K562 (cell line): ENCODE data around the gene GALNT12. TPM values are rescaled to one million over a fixed set of nuclear protein-coding genes. Genes with fewer than 3 reads are reported as not detected.

Experiments
- ARHGAP35 ChIP-seq: fragments of 450-650 bp; IDR thresholded peaks from 2 replicates; pipeline ENCODE4 v1.6.1; 2018; ENCODE audit not compliant: partially characterized antibody
- NFE2L1 ChIP-seq: fragments of 450-650 bp; IDR thresholded peaks from 2 replicates; pipeline ENCODE4 v1.6.1; 2016; ENCODE audit warnings: missing genetic modification characterization, low read depth, mild to moderate bottlenecking, missing compliant biosample characterization, moderate library complexity, borderline replicate concordance
- RBM22 ChIP-seq: fragments of 200-400 bp; formaldehyde crosslinking; IDR thresholded peaks from 2 replicates; pipeline ENCODE4 v1.6.1; 2018; ENCODE audit warnings: low read length, low read depth; ENCODE audit not compliant: poor library complexity, severe bottlenecking
- SLC30A9 ChIP-seq: fragments of 250-450 bp; sonication (Bioruptor Pico); IDR thresholded peaks from 2 replicates; pipeline ENCODE4 v1.8.0; 2022; ENCODE audit warnings: mild to moderate bottlenecking, moderate library complexity
- SRF ChIP-seq, 2 experiments: fragments of 250-450, 450-650 bp in 1 of 2; sonication (Bioruptor Pico) in 1 of 2; sonication (generic) in 1 of 2; formaldehyde crosslinking; IDR thresholded peaks; 2 replicates each; pipeline versions ENCODE4 v1.5.0 to v1.5.1; 2020 to 2022; ENCODE audit warnings: mild to moderate bottlenecking in 1 of 2, missing genetic modification reagents in 1 of 2
- TBL1XR1 ChIP-seq, 2 experiments: IDR thresholded peaks; 2 replicates each; pipeline ENCODE4 v1.6.1; 2012; ENCODE audit warnings: improper control_type of control experiment in 2 of 2, low read length in 2 of 2, mild to moderate bottlenecking in 1 of 2
- TRIM25 ChIP-seq: fragments of 450-650 bp; IDR thresholded peaks from 2 replicates; pipeline ENCODE4 v1.7.0; 2016; ENCODE audit warnings: borderline replicate concordance
- ZNF77 ChIP-seq: fragments of 250-450 bp; sonication (Bioruptor Pico); IDR thresholded peaks from 2 replicates; pipeline ENCODE4 v1.5.0; 2020
- polyA plus RNA-seq, 8 experiments: library from polyadenylated mRNA; depleted of rRNA in 4 of 8; stranded (reverse) in 5 of 8; unstranded in 3 of 8; fragments of >200 nt; fragmentation: Nextera tagmentation in 2 of 8; fragmentation: Illumina TruSeq in 1 of 8; extraction: Ambion mirVana in 2 of 8; extraction: Trizol in 1 of 8; gene quantifications; 2 replicates each; pipeline versions ENCODE4 v1.2.1 to v1.2.3, GENCODE V29; 2011 to 2014; ENCODE audit warnings: inconsistent platforms in 1 of 8, missing spikeins in 1 of 8
- total RNA-seq, 7 experiments: library from RNA; depleted of rRNA in 6 of 7; stranded (reverse); fragments of >200 nt in 6 of 7; fragmentation: Illumina TruSeq in 2 of 7; extraction: Trizol in 2 of 7; gene quantifications; 2 replicates each; pipeline versions ENCODE4 v1.2.1 to v1.2.3, GENCODE V29; 2011 to 2021; ENCODE audit warnings: low replicate concordance in 1 of 7

GALNT12 gene
- total and polyA plus RNA-seq, 9 of the 15 experiments (the other 6 are each of a cell fraction or from before 2014, with no cell fraction given), result 29.7 to 82.9 (median 44.2) TPM

GRCh38 chr9:98833090-98833956, 25.9 kb downstream of the GALNT12 start (continued):
- no peak for TF ChIP-seq ZNF77 (CRISPR knock-in tag)
- peak; percentile 7; the same call in 1 of the 2 replicates for TF ChIP-seq TRIM25
- no peak for TF ChIP-seq RBM22
- TF ChIP-seq TBL1XR1 (IDR thresholded peaks at IDR 0.05; ENCODE audit: low read length in 2 of 2), result peak; percentile 83 to 87
- TF ChIP-seq NFE2L1, result 0 out of 2 replicates have a peak, but pooled peaks have one; percentile 2
- TF ChIP-seq ARHGAP35, result no peak
- no peak for TF ChIP-seq SLC30A9 (CRISPR knock-in tag)
- TF ChIP-seq SRF (CRISPR knock-in tag; IDR thresholded peaks at IDR 0.05), result peak in 1 of 2 experiments; percentile 98; a peak in 2 of 4 replicates
- TF ChIP-seq, all 486 proteins: peak for 184
